HCT116 (cell line): ENCODE measurements around the gene SLC15A3. TPM values are rescaled to one million over a fixed set of nuclear protein-coding genes. Genes with fewer than 3 reads are reported as not detected.

Source experiments
- ATAC-seq: fragments of 200-7000 bp; cut with Tn5 transposase; 2 replicates; pipeline ENCODE4 v1.9.1; 2020; ENCODE audit warnings: mild to moderate bottlenecking, moderate library complexity
- BruUV-seq: library from RNA; stranded (reverse); fragments of 400-500 nt; replicated peaks from 2 replicates; lab custom pipeline; 2021; lab: Mats Ljungman, UMichigan
- CTCF ChIA-PET: fragments of 300-600 bp; sonication (Branson Sonifier 250); formaldehyde crosslinking; loops from one replicate; lab custom pipeline; 2021; ENCODE audit warnings: antibody characterized with exemption; lab: Charles Lee
- POLR2A ChIA-PET: fragments of 300-600, 350-600 bp; sonication (Branson Sonifier 250); formaldehyde crosslinking; loops from one replicate; lab custom pipeline; 2021; ENCODE audit warnings: antibody characterized with exemption; lab: Charles Lee
- RAD21 ChIA-PET, 2 experiments: fragments of 300-600 bp; sonication (Branson Sonifier 250); formaldehyde crosslinking; loops; one replicate each; lab custom pipeline; 2023; ENCODE audit warnings: low total read pairs in 2 of 2; ENCODE audit not compliant: uncharacterized antibody in 2 of 2, unreplicated experiment in 2 of 2, low non-redundant PET in 1 of 2; lab: Charles Lee
- DNase-seq: peaks from one replicate; pipeline ENCODE4 v3.0.0-alpha.2; 2010; ENCODE audit warnings: low read depth, low spot score
- H2AFZ ChIP-seq: fragments of 200-600 bp; shearing (Covaris generic), sonication (generic); 2 replicates; pipeline ENCODE4 v1.6.1; 2017; ENCODE audit warnings: low read depth, mixed run types, mixed read lengths, antibody characterized with exemption, low read length; ENCODE audit not compliant: poor library complexity, severe bottlenecking
- H3K27ac ChIP-seq: 2 replicates; pipeline ENCODE4 v1.5.1; 2012; ENCODE audit warnings: low read depth, low read length
- H3K27me3 ChIP-seq: fragments of 200-600 bp; sonication (generic); 2 replicates; pipeline ENCODE4 v1.6.1; 2016; ENCODE audit warnings: mixed run types, low read length, mixed read lengths; ENCODE audit not compliant: insufficient read depth
- H3K36me3 ChIP-seq, 2 experiments: fragments of 200-500 bp in 1 of 2; fragments of 200-600 bp in 1 of 2; sonication (Bioruptor generic) in 1 of 2; sonication (generic) in 1 of 2; 2 replicates each; pipeline versions ENCODE4 v1.5.1 to v1.6.1; 2014 to 2016; ENCODE audit warnings: low read length in 2 of 2, inconsistent platforms in 1 of 2, mixed read lengths in 1 of 2, mixed run types in 1 of 2; ENCODE audit not compliant: insufficient read depth in 2 of 2, control insufficient read depth in 1 of 2
- H3K4me1 ChIP-seq, 2 experiments: fragments of 200-600 bp in 1 of 2; sonication (generic) in 1 of 2; 2 replicates each; pipeline versions ENCODE4 v1.5.1 to v1.6.1; 2012 to 2017; ENCODE audit warnings: low read length in 2 of 2, inconsistent platforms in 1 of 2, mild to moderate bottlenecking in 1 of 2, mixed read lengths in 1 of 2, mixed run types in 1 of 2, moderate library complexity in 1 of 2; ENCODE audit not compliant: insufficient read depth in 2 of 2, control insufficient read depth in 1 of 2
- H3K4me2 ChIP-seq: fragments of 200-600 bp; sonication (generic); 2 replicates; pipeline ENCODE4 v1.6.1; 2017; ENCODE audit warnings: mixed run types, low read length, mixed read lengths
- H3K4me3 ChIP-seq, 2 experiments: fragments of 200-600 bp in 1 of 2; sonication (generic) in 1 of 2; replicated peaks in 1 of 2; 2 replicates each; pipeline ENCODE4 v1.5.1; 2011 to 2016; ENCODE audit warnings: low read length in 2 of 2, control low read depth in 1 of 2, low read depth in 1 of 2, mild to moderate bottlenecking in 1 of 2, mixed read lengths in 1 of 2, mixed run types in 1 of 2
- H3K79me2 ChIP-seq: fragments of 200-600 bp; sonication (generic); 2 replicates; pipeline ENCODE4 v1.6.1; 2017; ENCODE audit warnings: mild to moderate bottlenecking, mixed run types, low read length, moderate library complexity, mixed read lengths; ENCODE audit not compliant: insufficient read depth
- H3K9ac ChIP-seq: fragments of 200-600 bp; sonication (generic); 2 replicates; pipeline ENCODE4 v1.6.1; 2016; ENCODE audit warnings: low read length, mixed read lengths
- H3K9me2 ChIP-seq: fragments of 200-600 bp; sonication (generic), shearing (Covaris generic); 2 replicates; pipeline ENCODE4 v1.6.1; 2017; ENCODE audit warnings: mixed run types, mild to moderate bottlenecking, moderate library complexity; ENCODE audit not compliant: insufficient read depth
- H3K9me3 ChIP-seq, 2 experiments: fragments of 200-500 bp in 1 of 2; fragments of 200-600 bp in 1 of 2; sonication (Bioruptor generic) in 1 of 2; sonication (generic) in 1 of 2; 2 replicates each; pipeline ENCODE4 v1.6.1; 2014 to 2017; ENCODE audit warnings: low read length in 2 of 2, mixed read lengths in 2 of 2, inconsistent platforms in 1 of 2, low read depth in 1 of 2, mild to moderate bottlenecking in 1 of 2, mixed run types in 1 of 2, moderate library complexity in 1 of 2; ENCODE audit not compliant: control insufficient read depth in 1 of 2, insufficient read depth in 1 of 2
- H4K20me1 ChIP-seq: fragments of 200-600 bp; sonication (generic), shearing (Covaris generic); 2 replicates; pipeline ENCODE4 v1.6.1; 2017; ENCODE audit warnings: mixed run types, mild to moderate bottlenecking, moderate library complexity; ENCODE audit not compliant: insufficient read depth
- ATF3 ChIP-seq: IDR thresholded peaks from 2 replicates; pipeline ENCODE4 v1.6.1; 2012
- CEBPB ChIP-seq: IDR thresholded peaks from 2 replicates; pipeline ENCODE4 v1.6.1; 2012; ENCODE audit warnings: low read depth
- EZH2 ChIP-seq: fragments of 200-600 bp; sonication (generic); IDR thresholded peaks from 2 replicates; pipeline ENCODE4 v1.6.1; 2017; ENCODE audit warnings: antibody characterized with exemption, mixed run types
- FOSL1 ChIP-seq: IDR thresholded peaks from 2 replicates; pipeline ENCODE4 v1.6.1; 2012; ENCODE audit warnings: low read depth
- MAX ChIP-seq: IDR thresholded peaks from 2 replicates; pipeline ENCODE4 v1.6.1; 2012
- REST ChIP-seq: IDR thresholded peaks from 2 replicates; pipeline ENCODE4 v1.6.1; 2012; ENCODE audit warnings: low read depth
- SP1 ChIP-seq: IDR thresholded peaks from 2 replicates; pipeline ENCODE4 v1.6.1; 2012; ENCODE audit warnings: low read depth
- TCF7L2 ChIP-seq: IDR thresholded peaks from 2 replicates; pipeline ENCODE4 v1.7.0; 2011; ENCODE audit warnings: borderline replicate concordance, inconsistent platforms; ENCODE audit not compliant: insufficient read depth, insufficient read length; ENCODE audit errors: extremely low read depth
- YY1 ChIP-seq: IDR thresholded peaks from 2 replicates; pipeline ENCODE4 v1.6.1; 2011; ENCODE audit warnings: low read length, low read depth, moderate library complexity, mild to moderate bottlenecking; ENCODE audit not compliant: insufficient replicate concordance; ENCODE audit errors: extremely low read depth
- ZBTB33 ChIP-seq: IDR thresholded peaks from 2 replicates; pipeline ENCODE4 v1.6.1; 2011; ENCODE audit warnings: mild to moderate bottlenecking, low read length, moderate library complexity; ENCODE audit not compliant: insufficient replicate concordance; ENCODE audit errors: extremely low read depth
- ZFX ChIP-seq: fragments of 450-650 bp; IDR thresholded peaks from 2 replicates; pipeline ENCODE4 v1.6.1; 2017
- intact Hi-C: fragments of 100-400 bp; cut with micrococcal nuclease; formaldehyde crosslinking; loops from 2 replicates; pipeline ENCODE4 v1.10.0; 2022
- total RNA-seq: library from RNA; stranded (reverse); gene quantifications from one replicate; pipeline ENCODE4 v1.2.1, GENCODE V29; 2021; ENCODE audit not compliant: unreplicated experiment

SLC15A3 gene
- total RNA-seq, 1 experiment from 2014 or later, result not detected

- BruUV-seq, result no TSS peak
- 0 out of 2 replicates have a peak, but pooled peaks have one; percentile 9 for TF ChIP-seq SP1
- TF ChIP-seq TCF7L2, result peak; percentile 44
- TF ChIP-seq FOSL1, result 0 out of 2 replicates have a peak, but pooled peaks have one; percentile 16
- TF ChIP-seq MAX, result no peak
- Histone ChIP-seq H4K20me1 (no peaks in the 10 kb centered on the region), H3K9me2 (no peaks in the 10 kb centered on the region), H3K36me3 (no peaks in the 10 kb centered on the region), H3K79me2 (no peaks in the 10 kb centered on the region), H2AFZ (no peak overlapping the region), H3K4me1 (peaks cover 3 to 9% of the 10 kb centered on the region in 2 experiments; a peak in 3 of 4 replicates), H3K4me3 (no peak overlapping the region), H3K4me2 (peak overlapping the region; percentile 12; the same call in 1 of the 2 replicates), H3K9ac (no peak overlapping the region), H3K9me3 (no peaks in the 10 kb centered on the region), H3K27me3 (no peaks in the 10 kb centered on the region), H3K27ac (no peak overlapping the region)
- RAD21 ChIA-PET, result no interaction called here
- CTCF ChIA-PET, result no interaction called here
- intact Hi-C loops, result no loop called here
- ATAC-seq (peak; percentile 47; the same call in 1 of the 2 replicates), DNase-seq (no peak)
- POLR2A ChIA-PET, result no interaction called here
Observed at GRCh38 chr11:60985991-60986915, 34.3 kb upstream of the SLC15A3 start.

GRCh38 chr11:60985501-60985900 is 33.5 kb upstream of the SLC15A3 start:
- Histone ChIP-seq H2AFZ (no peak overlapping the region), H3K79me2 (no peaks in the 10 kb centered on the region), H4K20me1 (no peaks in the 10 kb centered on the region), H3K9me2 (no peaks in the 10 kb centered on the region), H3K4me1 (peaks cover 3 to 9% of the 10 kb centered on the region in 2 experiments; a peak in 3 of 4 replicates), H3K27ac (no peak overlapping the region), H3K27me3 (no peaks in the 10 kb centered on the region), H3K4me2 (no peak overlapping the region), H3K9me3 (no peaks in the 10 kb centered on the region), H3K36me3 (no peaks in the 10 kb centered on the region), H3K9ac (no peak overlapping the region), H3K4me3 (no peak overlapping the region)
- POLR2A ChIA-PET, result no interaction called here
- RAD21 ChIA-PET, result no interaction called here
- ATAC-seq (no peak), DNase-seq (no peak)
- intact Hi-C loops, result no loop called here
- TF ChIP-seq YY1, result no peak
- TF ChIP-seq FOSL1, result no peak
- no peak for TF ChIP-seq ATF3
- TF ChIP-seq CEBPB, result no peak
- no peak for TF ChIP-seq REST
- no peak for TF ChIP-seq TCF7L2
- TF ChIP-seq ZBTB33, result no peak
- TF ChIP-seq ZFX, result no peak
- no peak for TF ChIP-seq EZH2
- CTCF ChIA-PET, result no interaction called here
- BruUV-seq, result no TSS peak
